ENCODE measurements around the gene TMEM35B.

DNA sequence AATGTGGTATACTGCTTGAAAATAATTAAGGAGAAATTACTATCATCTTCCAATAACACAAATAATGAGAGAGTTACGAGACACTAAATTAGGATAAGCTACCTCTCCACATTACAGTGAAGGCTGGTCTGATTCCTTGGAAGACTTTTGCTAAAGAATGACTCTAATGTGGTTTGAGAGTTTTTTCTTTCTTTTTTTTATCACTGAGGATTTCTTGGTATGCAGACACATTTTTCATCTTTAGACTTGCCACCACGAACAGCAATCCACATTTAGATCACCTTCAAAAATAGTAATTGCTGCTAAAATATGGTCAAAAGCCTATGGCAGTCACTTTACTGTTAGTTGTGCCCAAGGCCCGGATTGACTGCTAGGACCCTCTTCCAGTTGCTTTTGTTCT is 16.6 kb upstream of the TMEM35B start:
- TF ChIP-seq, protein P1, sequence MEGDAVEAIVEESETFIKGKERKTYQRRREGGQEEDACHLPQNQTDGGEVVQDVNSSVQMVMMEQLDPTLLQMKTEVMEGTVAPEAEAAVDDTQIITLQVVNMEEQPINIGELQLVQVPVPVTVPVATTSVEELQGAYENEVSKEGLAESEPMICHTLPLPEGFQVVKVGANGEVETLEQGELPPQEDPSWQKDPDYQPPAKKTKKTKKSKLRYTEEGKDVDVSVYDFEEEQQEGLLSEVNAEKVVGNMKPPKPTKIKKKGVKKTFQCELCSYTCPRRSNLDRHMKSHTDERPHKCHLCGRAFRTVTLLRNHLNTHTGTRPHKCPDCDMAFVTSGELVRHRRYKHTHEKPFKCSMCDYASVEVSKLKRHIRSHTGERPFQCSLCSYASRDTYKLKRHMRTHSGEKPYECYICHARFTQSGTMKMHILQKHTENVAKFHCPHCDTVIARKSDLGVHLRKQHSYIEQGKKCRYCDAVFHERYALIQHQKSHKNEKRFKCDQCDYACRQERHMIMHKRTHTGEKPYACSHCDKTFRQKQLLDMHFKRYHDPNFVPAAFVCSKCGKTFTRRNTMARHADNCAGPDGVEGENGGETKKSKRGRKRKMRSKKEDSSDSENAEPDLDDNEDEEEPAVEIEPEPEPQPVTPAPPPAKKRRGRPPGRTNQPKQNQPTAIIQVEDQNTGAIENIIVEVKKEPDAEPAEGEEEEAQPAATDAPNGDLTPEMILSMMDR (IDR thresholded peaks at IDR 0.05; ENCODE audit: insufficient read depth, low read length), result no peak
- no peak for TF ChIP-seq GABPA (IDR thresholded peaks at IDR 0.05; ENCODE audit: low read depth)
- TF ChIP-seq POLR2AphosphoS5 (IDR thresholded peaks at IDR 0.05; ENCODE audit: low read depth), result no peak
- TF ChIP-seq, protein P2, sequence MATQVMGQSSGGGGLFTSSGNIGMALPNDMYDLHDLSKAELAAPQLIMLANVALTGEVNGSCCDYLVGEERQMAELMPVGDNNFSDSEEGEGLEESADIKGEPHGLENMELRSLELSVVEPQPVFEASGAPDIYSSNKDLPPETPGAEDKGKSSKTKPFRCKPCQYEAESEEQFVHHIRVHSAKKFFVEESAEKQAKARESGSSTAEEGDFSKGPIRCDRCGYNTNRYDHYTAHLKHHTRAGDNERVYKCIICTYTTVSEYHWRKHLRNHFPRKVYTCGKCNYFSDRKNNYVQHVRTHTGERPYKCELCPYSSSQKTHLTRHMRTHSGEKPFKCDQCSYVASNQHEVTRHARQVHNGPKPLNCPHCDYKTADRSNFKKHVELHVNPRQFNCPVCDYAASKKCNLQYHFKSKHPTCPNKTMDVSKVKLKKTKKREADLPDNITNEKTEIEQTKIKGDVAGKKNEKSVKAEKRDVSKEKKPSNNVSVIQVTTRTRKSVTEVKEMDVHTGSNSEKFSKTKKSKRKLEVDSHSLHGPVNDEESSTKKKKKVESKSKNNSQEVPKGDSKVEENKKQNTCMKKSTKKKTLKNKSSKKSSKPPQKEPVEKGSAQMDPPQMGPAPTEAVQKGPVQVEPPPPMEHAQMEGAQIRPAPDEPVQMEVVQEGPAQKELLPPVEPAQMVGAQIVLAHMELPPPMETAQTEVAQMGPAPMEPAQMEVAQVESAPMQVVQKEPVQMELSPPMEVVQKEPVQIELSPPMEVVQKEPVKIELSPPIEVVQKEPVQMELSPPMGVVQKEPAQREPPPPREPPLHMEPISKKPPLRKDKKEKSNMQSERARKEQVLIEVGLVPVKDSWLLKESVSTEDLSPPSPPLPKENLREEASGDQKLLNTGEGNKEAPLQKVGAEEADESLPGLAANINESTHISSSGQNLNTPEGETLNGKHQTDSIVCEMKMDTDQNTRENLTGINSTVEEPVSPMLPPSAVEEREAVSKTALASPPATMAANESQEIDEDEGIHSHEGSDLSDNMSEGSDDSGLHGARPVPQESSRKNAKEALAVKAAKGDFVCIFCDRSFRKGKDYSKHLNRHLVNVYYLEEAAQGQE (IDR thresholded peaks at IDR 0.05; ENCODE audit: insufficient replicate concordance, low read depth), result no peak
- TF ChIP-seq SPI1 (IDR thresholded peaks at IDR 0.05; ENCODE audit: borderline replicate concordance, low read depth), result no peak

Measured in HL-60 (cell line).